Lower leg skin (tissue), 4 donors: ENCODE measurements around the gene NWD2. TPM values are rescaled to one million over a fixed set of nuclear protein-coding genes. Genes with fewer than 3 reads are reported as not detected.
"Not testable (repeated sequence)": the region's sequence is repeated elsewhere in the genome, so short reads cannot be mapped to it uniquely, and the experiment has no call there.

ENCODE experiments used
- DNase-seq, 2 donors: peaks; one replicate each; pipeline ENCODE4 v3.0.0-alpha.2; 2019; ENCODE audit warnings: low spot score in 2 of 2
- H3K4me3 ChIP-seq: fragments of 200-600 bp; sonication (generic); 2 replicates; pipeline ENCODE4 v1.5.1; 2017; ENCODE audit warnings: mild to moderate bottlenecking, low read depth; ENCODE audit not compliant: poor library complexity, severe bottlenecking
- CTCF ChIP-seq, 3 donors: fragments of 450-650 bp; IDR thresholded peaks; one replicate each; pipeline ENCODE4 v1.5.1; 2016; ENCODE audit warnings: antibody characterized with exemption in 3 of 3, mild to moderate bottlenecking in 3 of 3, moderate library complexity in 2 of 3
- POLR2A ChIP-seq, 2 donors: fragments of 450-650 bp; IDR thresholded peaks; one replicate each; pipeline ENCODE4 v1.6.1; 2016 to 2017; ENCODE audit warnings: antibody characterized with exemption in 2 of 2, mild to moderate bottlenecking in 1 of 2, moderate library complexity in 1 of 2
- WGBS, 2 donors: methylation state at CpG; one replicate each; pipeline ENCODE4 v1.1.5; 2018; 5-methylcytosine and 5-hydroxymethylcytosine counted together
- intact Hi-C: fragments of 100-400 bp; cut with DNase I; formaldehyde crosslinking; loops from one replicate; pipeline ENCODE4 v1.15.0; 2023; ENCODE audit warnings: low total_unique reads
- total RNA-seq, 4 donors: library from RNA; depleted of rRNA; stranded (reverse); fragments of >200 nt; gene quantifications; one replicate each; pipeline ENCODE4 v1.1.0, GENCODE V29; 2016

Gene NWD2, protein sequence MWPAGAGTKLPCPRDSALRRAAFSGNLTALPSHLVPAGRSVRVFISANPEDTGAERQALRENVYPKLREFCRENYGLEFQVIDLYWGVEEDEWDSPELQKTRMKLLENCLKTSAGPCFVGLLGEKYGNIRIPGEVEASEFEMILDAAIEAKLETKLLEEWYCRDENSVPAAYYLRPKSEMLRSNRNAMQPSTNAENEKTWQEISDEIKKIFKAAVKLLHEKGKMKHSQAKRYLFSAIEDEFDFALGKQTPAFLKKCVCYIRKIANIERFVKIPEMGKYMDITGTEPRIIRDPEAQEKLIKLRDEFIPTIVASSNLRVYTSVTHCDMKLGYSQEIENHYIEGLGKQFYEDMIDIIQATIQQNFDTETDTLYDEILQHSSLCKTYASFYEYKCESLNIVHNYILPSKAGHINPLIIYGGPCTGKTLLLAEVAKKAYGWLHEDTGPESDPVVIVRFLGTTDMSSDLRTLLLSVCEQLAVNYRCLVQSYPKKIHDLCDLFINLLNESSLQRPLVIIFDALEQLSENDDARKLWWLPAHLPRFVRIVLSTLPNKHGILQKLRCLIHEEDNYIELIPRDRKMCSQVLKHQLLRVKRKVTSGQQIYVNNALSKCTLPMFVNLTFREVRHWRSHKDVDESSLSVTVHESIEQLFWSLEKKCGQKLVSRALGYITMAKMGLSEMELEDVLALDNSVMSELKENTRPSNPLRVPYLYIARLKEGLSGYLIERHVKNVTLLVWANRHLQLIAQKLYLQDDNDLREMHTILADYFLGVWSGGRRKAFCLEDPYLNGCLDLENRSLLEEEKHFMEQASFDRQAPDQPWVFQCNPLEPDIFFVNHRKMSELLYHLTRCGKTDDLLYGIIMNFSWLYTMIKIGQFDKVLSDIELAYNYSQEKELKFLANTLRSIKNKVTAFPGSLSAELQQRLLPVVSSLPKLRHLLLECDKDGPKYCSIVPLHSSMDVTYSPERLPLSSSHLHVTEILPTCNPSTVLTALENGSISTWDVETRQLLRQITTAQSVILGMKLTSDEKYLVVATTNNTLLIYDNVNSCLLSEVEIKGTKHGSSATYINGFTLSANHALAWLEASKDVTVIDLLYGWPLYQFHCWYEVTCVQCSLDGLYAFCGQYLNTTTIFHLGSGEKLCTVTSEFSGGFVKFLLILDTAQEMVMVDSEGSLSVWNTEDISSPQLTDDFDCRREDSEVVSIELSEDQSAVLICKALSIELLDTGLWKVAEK (N-terminal part only)
- total RNA-seq: 1 to 10 TPM in 2 of 4 donors, under 1 TPM in 2; 0.72 to 2.8 (median 0.97) TPM

- H3K4me3 ChIP-seq: no peak within 1 kb of the TSS
- no peak for DNase-seq
- TF ChIP-seq POLR2A (IDR thresholded peaks at IDR 0.05): no peak
- TF ChIP-seq CTCF (IDR thresholded peaks at IDR 0.05): no peak
- 1 to 4% methylated on average over 18 to 65 of the region's 95 CpGs for WGBS, 2 donors
- intact Hi-C loops: no loop called here
Observed at GRCh38 chr4:37244583-37245390, at the start of gene NWD2. NWD2 (plus strand) TSS chr4:37244743; CDS start chr4:37245068, 325 bp downstream.

- no peak for DNase-seq
- intact Hi-C loops: no loop called here
- 71 to 74% methylated on average over 3 of the region's 3 CpGs for WGBS, 2 donors
- TF ChIP-seq CTCF (IDR thresholded peaks at IDR 0.05) (no peak), POLR2A (IDR thresholded peaks at IDR 0.05) (no peak)
- H3K4me3 ChIP-seq: no peak overlapping the region
Observed at GRCh38 chr4:37197899-37198298, 46.6 kb upstream of the NWD2 start.

DNA sequence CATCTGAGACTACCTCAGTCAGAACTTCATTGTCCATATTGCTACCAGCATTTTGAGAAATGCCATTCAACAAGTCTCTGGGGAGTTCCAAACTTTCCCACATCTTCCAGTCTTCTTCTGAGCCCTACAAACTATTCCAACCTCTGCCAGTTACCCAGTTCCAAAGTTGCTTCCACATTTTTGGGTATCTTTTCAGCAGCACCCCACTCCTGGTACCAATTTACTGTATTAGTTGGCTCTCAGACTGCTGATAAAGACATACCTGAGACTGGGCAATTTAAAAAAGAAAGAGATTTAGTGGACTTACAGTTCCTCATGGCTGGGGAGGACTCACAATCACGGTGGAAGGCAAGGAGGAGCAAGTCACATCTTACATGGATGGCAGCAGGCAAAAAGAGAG, 39.8 kb upstream of the NWD2 start:
- intact Hi-C loops, DNase-seq: not testable (repeated sequence)
- 86 to 87% methylated on average over 1 of the region's 1 CpG for WGBS, 2 donors

GRCh38 chr4:37216209-37216608, 28.3 kb upstream of the NWD2 start:
- intact Hi-C loops: no loop called here
- TF ChIP-seq POLR2A (IDR thresholded peaks at IDR 0.05) (no peak), CTCF (IDR thresholded peaks at IDR 0.05) (no peak)
- DNase-seq: no peak
- no peak overlapping the region for H3K4me3 ChIP-seq
- 78 to 81% methylated on average over 2 of the region's 2 CpGs for WGBS, 2 donors

More for the DNA sequence above, 39.8 kb upstream of the NWD2 start:
- not testable (repeated sequence) for H3K4me3 ChIP-seq

GRCh38 chr4:37219242-37219641, 25.3 kb upstream of the NWD2 start:
- no peak for DNase-seq
- intact Hi-C loops: no loop called here
- TF ChIP-seq POLR2A (IDR thresholded peaks at IDR 0.05) (no peak), CTCF (IDR thresholded peaks at IDR 0.05) (no peak)
- WGBS, 2 donors: 13 to 21% methylated on average over 3 of the region's 3 CpGs
- no peak overlapping the region for H3K4me3 ChIP-seq
